AG10803 (cell line): ENCODE data around the gene SPDYE3.
"Not testable (repeated sequence)": the region's sequence is repeated elsewhere in the genome, so short reads cannot be mapped to it uniquely, and the experiment has no call there.

Experiments used
- DNase-seq: peaks from one replicate; pipeline ENCODE4 v3.0.0; 2010; ENCODE audit warnings: low read depth
- H3K4me3 ChIP-seq: 2 replicates; pipeline ENCODE4 v1.5.1; 2011; ENCODE audit warnings: mild to moderate bottlenecking, low read length, control low read depth
- TF ChIP-seq, protein P1 (sequence below): conservative IDR thresholded peaks from 2 replicates; pipeline ENCODE4 v1.5.1; 2011; ENCODE audit warnings: mild to moderate bottlenecking, low read length, control low read depth, inconsistent platforms

SPDYE3 gene

DNA sequence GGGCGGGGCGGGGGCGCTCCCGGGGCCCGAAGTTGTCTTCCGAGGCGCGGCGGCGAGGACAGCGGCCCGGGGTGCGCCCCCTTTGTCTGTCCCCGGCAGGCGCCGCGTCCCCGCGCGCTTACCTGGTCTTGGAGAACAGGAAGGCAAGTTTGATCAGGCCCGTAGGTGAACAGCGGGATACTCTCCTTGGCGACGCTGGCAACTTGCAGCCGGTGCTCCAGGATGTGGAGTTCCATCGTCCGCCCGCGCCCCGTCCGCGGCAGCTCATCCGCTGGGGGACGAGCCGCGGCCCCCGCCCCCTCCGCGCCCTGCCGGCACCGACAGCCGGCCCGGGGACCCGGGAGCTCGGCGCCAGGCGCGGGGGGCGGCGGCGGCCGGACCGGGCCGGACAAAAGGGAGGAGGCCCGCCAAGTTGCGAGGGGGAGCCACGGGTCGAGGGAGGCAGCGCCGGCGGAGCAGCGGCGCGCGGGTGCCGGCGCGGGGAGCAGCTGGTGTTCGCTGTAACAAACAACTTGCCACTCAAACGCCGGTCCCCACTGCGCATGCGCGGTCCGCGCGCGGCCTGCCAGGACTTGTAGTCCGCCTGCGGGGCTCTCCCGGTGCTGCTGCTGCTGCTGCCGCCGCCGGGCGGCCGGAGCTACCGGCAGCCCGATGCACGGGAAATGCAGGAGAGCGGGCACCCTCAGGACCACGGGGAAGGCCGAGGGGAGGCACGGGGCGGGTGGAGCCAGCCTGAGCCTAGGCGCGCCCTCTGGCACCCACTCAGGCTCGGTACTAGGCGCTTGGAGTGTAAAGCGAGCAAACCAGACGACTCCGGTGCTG, 35.6 kb upstream of the SPDYE3 start:
- TF ChIP-seq, protein P1, sequence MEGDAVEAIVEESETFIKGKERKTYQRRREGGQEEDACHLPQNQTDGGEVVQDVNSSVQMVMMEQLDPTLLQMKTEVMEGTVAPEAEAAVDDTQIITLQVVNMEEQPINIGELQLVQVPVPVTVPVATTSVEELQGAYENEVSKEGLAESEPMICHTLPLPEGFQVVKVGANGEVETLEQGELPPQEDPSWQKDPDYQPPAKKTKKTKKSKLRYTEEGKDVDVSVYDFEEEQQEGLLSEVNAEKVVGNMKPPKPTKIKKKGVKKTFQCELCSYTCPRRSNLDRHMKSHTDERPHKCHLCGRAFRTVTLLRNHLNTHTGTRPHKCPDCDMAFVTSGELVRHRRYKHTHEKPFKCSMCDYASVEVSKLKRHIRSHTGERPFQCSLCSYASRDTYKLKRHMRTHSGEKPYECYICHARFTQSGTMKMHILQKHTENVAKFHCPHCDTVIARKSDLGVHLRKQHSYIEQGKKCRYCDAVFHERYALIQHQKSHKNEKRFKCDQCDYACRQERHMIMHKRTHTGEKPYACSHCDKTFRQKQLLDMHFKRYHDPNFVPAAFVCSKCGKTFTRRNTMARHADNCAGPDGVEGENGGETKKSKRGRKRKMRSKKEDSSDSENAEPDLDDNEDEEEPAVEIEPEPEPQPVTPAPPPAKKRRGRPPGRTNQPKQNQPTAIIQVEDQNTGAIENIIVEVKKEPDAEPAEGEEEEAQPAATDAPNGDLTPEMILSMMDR = peak; percentile 36
- peak overlapping the region; percentile 68 for H3K4me3 ChIP-seq
- peak; percentile 95 for DNase-seq

DNA sequence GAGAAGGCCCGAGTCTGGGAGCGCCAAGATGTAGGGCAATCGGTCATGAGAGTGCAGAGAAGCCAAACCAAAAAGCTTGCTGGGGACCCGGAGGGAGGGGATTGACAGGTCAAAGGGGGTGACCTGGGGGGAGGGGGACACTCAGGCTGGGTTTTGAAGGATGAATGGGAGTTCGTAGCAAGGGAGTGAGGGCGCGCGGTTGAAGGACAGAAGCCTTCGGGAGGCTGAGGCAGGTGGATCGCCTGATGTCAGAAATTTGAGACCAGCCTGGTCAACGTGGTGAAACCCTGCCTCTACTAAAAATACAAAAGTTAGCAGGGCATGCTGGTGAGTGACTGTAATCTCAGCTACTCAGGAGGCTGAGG, 35.0 kb upstream of the SPDYE3 start:
- peak overlapping the region; percentile 68 for H3K4me3 ChIP-seq
- DNase-seq = not testable (repeated sequence)

DNA sequence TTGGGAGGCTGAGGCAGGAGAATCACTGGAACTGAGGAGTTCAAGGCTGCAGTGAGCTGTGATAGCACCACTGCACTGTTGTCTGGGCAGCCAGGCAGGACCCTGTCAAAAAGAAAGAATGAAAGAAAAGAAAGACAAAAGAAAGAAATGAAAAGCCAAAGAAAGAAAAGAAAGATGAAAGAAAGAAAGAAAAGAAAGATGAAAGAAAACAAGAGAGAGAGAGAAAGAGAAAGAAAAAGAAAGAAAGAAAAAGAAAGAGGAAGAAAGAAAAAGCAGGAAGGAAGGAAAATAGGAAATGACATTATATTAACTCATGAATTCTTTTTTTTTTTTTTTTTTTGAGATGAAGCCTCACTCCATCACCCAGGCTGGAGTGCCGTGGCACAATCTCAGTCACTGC, 32.4 kb upstream of the SPDYE3 start:
- DNase-seq = no peak
- TF ChIP-seq, protein P1 = no peak
- no peak overlapping the region for H3K4me3 ChIP-seq

DNA sequence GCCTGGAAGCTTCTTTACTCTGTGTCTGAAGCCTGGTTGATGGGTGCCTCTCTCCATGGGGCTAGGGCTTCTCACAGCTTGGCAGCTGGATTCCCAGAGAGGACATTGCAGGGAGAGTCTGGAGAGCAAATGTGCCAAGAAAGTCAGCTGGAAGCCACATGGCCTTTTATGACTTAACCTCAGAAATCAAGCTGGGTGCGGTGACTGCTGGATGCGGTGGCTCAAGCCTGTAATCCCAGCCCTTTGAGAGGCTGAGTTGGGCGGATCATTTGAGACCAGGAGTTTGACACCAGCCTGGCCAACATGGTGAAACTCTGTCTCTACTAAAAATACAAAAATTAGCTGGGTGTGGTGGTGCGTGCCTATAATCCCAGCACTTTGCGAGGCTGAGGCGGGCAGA, 31.4 kb upstream of the SPDYE3 start:
- not testable (repeated sequence) for H3K4me3 ChIP-seq
- DNase-seq = peak; percentile 72

DNA sequence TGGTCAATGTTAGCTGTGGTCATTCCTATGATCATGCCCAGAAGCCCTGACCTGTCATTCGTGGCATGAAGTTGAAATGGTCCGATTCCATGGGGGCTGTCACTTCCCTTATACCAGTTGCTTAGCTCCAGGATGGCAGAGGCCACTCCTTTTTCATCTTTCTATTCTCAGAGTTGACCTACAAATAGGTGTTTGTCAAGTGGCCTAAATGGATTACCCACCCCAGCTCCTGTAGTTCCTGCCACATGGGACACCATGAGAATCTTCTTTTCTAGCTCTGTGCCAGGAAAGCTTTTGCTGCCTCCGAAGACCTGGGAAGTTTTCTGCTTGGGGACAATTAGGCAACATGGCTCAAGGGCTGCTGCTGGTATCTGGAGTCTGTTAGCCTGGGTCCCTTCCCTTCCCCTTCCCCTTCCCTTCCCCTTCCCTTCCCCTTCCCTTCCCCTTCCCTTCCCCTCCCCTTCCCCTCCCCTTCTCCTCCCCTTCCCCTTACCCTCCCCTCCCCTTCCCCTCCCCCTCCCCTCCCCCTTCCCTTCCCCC, 25.4 kb upstream of the SPDYE3 start:
- H3K4me3 ChIP-seq, DNase-seq: not testable (repeated sequence)

DNA sequence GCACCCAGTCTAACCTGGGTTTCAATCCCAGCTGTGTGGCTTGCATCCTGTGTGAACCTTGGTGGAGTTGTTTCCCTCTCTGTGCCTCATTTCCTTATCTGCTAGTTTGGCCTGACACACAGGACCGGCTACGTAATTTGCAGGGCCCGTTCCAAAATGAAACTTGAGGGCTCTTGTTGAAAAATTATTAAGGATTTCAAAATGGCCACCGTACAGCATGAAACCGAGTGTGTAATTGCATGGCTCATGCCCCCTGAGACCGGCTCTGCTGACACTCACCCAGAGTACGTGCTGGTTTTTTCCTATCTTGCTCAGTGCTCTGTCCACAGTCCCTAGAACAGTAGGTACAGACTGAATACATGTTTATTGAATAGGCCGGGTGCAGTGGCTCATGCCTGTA, 24.4 kb upstream of the SPDYE3 start:
- DNase-seq, H3K4me3 ChIP-seq: not testable (repeated sequence)

DNA sequence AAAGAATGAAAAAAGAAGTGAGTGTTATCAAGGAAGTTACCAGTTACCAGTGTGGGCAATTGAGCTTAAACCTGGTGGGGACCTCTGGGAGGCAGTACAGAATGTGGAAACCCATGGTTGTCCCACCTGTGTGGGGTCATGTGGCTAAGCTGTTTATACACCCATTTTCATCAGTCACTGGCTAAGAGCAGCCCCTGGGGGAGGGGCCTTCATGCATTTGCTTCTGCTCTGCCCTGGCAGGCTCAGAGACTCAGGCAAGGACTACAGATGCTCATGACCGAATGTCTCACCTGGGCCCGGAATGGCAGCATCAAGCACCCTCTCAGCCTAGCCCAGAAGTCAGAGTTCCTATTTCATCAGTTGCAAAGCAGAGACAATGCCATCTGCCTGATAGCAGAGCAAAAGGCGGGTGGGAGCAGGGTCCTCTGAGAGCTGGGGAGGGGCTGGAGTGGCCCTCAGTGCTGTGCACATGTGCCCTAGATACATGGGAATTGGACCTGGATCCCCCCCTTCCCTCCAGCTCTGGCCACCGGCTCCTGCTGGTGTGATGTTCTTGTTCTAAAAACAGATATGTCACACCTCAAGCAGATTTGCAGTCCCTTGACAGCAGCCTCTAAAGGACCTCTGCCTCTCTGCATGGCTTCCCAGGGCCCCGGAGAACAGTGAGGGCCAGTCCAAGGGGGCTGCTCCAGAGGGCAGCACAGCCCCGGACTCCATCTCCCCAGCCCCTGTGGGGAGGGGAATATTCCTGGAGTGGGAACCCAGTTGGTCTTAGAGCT, 20.1 kb upstream of the SPDYE3 start:
- H3K4me3 ChIP-seq, DNase-seq: not testable (repeated sequence)

DNA sequence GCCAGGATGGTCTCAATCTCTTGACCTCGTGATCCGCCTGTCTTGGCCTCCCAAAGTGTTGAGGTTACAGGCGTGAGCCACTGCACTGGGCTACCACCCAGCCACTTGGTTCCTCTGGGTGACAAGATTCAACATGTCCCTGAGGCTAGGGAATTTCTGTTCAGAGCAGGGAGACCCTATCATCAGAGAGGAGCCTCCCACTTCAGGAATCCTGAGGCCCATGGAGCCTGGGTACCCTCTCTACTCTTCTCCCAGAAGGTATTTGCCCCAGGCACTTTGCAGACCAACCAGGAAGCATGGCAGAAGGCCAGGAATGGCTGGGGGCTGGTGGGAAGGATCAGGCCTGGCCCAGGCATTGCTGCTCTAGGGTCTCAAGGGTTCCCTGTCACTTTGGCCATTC, 19.2 kb upstream of the SPDYE3 start:
- H3K4me3 ChIP-seq, DNase-seq: not testable (repeated sequence)

DNA sequence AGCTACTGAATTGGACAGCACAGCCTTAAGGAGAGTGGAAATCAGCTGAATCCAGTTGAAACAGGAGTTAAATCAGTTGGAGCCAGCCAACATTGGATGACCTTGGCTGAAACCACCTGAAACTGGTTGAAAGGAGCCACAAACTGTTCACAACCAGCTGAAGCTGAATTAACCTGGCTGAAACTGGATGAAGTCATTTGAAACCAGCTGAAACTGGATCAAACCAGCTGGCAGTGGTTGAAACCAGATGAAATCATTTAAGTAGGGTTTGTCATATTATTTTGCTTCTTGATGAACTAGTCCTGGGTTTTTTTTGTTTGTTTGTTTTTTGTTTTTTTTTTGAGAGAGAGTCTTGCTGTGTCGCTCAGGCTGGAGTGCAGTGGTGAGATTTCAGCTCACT, 15.3 kb upstream of the SPDYE3 start:
- DNase-seq, H3K4me3 ChIP-seq: not testable (repeated sequence)

DNA sequence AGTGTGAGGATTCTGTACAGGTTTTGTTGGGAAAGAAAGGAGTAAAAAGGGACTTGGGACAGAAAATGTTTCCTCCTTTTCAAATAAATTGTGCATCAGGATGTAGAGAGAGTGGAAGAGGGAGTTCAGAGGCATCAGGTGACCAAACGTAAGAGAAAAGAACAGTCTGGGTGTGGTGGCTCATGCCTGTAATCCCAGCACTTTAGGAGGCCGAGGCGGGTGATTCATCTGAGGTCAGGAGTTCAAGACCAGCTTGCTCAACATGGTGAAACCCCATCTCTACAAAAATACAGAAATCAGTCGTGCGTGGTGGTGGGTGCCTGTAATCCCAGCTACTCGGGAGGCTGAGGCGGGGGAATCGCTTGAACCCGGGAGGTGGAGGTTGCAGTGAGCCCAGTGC, 12.2 kb upstream of the SPDYE3 start:
- DNase-seq = peak; percentile 26
- H3K4me3 ChIP-seq = not testable (repeated sequence)

DNA sequence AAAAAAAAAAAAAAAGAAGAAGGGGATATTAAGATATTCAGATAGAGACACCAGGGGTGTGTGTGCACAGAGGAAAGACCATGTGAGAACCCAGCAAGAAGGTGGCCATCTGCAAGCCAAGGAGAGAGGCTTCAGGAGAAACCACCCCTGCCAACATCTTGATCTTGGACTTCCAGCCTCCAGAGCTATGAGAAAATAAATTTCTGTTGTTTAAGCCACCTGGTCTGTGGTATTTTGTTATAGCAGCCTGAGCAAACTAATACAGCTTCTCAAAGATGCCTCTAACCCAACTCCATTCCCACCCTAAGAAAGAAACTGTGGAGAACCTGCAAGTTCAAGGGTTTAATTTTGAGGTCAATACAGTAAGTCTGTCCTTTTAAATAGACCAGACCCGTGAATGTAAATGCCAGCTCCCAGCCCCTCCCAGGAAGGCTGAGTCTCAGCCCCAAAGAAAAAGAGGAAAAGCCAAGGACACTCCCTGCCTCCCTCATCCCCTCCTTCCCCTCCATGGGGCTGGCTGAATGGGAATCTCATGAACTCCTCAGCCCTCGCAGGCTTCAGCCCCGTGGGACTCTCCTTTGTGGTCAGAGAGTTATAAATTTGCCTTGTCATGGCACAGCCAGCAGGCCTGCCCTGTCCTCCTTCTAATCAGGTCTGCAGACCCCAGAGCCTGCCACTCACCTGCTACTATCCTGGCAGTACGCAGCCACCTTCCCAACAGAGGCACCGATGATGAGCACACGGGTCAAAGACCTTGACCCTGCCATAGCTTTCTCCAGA, 9.5 kb upstream of the SPDYE3 start:
- not testable (repeated sequence) for DNase-seq, H3K4me3 ChIP-seq

DNA sequence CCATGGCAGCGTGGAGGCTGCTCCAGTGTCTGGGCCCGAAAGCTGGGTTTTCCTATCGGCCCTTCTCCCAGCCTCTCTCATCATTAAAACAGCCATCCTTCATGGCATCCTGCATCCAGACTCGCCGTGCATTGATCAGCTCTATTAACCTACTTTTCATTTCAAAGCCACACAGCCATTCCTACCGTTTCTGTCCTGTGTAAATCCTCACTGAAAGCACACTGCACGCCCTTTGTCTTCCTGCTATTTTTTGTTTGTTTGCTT, 8.9 kb upstream of the SPDYE3 start:
- not testable (repeated sequence) for H3K4me3 ChIP-seq, DNase-seq

DNA sequence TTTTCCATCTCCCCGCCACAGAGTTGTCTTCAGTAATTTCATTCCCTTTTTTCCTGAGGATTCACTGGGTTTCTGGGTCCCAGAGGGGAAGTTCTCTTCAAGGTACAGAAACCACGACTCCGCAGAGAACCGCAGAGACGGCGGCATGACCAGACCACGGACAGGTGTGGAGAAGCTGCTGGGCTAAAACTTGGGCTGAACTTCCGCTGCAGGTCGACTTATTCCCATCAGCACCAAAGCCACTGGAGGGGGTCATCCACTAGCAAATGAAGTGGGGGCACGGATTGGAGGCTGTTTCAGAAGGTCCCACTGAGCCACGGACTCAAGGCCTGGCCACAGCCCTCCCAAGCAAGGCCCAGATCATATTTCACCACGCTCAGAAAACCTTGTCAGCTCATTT, 3.0 kb upstream of the SPDYE3 start:
- not testable (repeated sequence) for H3K4me3 ChIP-seq, DNase-seq

DNA sequence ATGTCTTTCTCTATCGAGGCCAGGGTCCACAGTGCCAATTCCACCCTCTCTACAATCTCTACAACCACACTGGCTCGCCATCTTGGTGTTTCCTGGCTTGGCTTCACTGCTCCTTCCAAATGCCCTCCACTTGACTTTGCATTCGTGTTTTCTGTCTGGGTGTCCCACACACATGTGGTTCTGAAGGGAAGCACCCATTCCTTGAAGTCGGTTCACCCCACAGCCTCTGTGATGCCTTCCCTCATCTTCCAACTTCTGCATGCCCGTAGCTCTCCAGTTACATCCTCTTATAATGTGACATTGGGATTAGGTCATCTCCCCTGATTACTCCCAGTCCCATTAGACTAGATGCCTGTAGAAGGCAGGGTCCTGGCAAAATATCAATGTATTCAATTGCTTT, 10.8 kb downstream of the SPDYE3 start:
- H3K4me3 ChIP-seq, DNase-seq: not testable (repeated sequence)

DNA sequence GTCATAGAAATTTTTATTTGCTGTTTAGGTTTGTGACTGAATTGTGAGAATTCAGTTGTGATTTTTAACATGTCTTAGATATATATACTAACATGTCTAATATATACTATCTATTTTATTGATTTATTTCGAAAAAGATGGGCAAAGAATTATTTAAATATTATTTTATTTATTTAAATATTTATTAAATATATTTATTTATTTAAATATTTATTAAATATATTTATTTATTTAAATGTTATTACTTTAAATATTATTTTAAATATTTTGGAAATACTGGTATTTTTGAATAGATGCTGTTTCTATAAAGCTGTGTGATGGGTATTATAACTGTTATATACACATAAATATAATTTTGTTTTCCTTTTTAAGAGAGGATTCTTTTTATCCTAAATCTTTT, 14.1 kb downstream of the SPDYE3 start:
- DNase-seq, H3K4me3 ChIP-seq: not testable (repeated sequence)

DNA sequence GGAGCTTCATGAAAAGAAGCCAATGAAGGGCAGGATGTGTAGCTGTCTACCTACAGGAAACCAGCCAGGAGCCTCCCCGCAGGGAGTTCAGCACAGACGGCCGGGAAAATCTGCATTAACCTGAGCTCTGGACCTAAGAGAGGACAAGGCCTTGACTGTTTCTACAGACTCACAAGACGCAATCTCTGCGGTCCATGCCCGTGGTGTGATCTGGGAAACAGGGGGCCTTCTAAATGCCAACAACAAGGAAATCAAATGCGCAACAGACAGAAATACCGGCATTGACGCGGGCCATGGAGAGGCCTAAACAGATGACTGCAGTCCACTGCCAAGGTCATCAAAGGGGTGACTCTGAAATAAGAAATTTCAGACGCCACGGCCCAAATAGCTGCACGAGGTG, 16.7 kb downstream of the SPDYE3 start:
- not testable (repeated sequence) for H3K4me3 ChIP-seq, DNase-seq

DNA sequence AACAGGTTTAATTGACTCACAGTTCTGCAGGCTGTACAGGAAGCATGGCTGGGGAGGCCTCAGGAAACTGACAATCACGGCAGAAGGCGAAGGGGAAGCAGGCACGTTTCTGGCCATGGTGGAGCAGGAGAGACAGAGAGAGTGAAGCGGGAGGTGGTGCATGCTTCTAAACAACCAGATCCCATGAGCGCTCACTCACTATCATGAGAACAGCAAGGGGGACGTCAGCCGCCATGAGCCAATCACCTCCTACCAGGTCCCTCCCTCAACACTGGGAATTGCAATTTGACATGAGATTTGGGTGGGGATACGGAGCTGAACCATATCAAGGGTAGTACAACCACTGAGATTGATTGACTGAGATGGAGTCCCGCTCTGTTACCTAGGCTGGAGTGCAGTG, 18.2 kb downstream of the SPDYE3 start:
- DNase-seq, H3K4me3 ChIP-seq: not testable (repeated sequence)
